ENCODE measurements around the gene C13orf42.

DNA sequence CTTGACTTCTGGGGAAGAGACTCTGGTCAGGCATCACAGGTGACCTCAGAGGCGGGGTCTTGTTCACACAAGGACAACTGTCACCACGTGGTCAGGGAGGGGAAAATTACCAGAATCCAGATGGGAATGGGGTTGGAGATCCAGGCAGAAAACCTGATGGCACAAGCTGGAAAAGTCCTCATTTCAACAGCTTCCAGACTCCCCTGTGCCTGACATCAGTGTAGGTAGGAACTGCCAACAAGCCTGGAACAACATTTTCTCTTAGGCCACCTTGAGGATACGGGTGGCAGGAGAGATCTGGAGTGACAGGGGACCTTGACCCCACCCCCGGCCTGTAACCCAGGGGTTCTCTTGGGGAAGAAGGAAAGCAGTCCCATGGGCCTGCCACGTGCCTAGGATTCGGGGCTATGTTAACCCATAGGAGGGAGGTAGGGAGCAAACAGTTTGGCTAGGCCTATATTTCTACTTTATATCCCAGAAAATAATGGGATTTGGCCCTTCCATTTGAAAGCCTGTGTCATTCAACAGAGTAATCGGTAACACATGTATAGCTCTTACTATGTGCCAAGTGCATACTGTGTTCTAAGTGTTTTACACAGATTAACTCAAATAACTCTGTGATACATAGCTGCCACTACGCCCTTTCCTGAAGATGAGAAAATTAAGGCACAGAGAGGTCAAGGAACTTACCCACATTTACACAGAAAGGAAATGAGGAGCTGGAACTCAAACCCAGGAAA is 44.9 kb upstream of the C13orf42 start:
- TF ChIP-seq, protein P1, sequence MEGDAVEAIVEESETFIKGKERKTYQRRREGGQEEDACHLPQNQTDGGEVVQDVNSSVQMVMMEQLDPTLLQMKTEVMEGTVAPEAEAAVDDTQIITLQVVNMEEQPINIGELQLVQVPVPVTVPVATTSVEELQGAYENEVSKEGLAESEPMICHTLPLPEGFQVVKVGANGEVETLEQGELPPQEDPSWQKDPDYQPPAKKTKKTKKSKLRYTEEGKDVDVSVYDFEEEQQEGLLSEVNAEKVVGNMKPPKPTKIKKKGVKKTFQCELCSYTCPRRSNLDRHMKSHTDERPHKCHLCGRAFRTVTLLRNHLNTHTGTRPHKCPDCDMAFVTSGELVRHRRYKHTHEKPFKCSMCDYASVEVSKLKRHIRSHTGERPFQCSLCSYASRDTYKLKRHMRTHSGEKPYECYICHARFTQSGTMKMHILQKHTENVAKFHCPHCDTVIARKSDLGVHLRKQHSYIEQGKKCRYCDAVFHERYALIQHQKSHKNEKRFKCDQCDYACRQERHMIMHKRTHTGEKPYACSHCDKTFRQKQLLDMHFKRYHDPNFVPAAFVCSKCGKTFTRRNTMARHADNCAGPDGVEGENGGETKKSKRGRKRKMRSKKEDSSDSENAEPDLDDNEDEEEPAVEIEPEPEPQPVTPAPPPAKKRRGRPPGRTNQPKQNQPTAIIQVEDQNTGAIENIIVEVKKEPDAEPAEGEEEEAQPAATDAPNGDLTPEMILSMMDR (IDR thresholded peaks at IDR 0.05) = no peak
- no peak for TF ChIP-seq POLR2A (IDR thresholded peaks at IDR 0.05)
